ENCODE results near the gene RPL13.

DNA sequence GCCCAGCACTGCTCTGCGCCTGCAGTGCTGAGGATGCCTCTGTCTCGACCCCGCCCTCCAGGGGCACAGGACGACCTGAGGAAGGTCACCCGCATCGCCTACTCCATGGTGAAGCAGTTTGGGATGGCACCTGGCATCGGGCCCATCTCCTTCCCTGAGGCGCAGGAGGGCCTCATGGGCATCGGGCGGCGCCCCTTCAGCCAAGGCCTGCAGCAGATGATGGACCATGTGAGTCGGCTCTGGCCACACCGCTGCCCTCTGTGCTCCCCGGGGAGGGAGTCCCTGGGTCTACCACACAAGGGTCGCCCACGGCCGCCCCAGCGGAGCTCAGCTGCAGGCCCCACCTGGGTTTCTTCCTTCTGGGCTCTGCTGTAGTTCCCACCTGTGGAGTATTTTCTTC, 6.7 kb upstream of the RPL13 start:
- TF ChIP-seq, protein P1, sequence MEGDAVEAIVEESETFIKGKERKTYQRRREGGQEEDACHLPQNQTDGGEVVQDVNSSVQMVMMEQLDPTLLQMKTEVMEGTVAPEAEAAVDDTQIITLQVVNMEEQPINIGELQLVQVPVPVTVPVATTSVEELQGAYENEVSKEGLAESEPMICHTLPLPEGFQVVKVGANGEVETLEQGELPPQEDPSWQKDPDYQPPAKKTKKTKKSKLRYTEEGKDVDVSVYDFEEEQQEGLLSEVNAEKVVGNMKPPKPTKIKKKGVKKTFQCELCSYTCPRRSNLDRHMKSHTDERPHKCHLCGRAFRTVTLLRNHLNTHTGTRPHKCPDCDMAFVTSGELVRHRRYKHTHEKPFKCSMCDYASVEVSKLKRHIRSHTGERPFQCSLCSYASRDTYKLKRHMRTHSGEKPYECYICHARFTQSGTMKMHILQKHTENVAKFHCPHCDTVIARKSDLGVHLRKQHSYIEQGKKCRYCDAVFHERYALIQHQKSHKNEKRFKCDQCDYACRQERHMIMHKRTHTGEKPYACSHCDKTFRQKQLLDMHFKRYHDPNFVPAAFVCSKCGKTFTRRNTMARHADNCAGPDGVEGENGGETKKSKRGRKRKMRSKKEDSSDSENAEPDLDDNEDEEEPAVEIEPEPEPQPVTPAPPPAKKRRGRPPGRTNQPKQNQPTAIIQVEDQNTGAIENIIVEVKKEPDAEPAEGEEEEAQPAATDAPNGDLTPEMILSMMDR (tag by site-specific recombination; IDR thresholded peaks at IDR 0.05), result no peak
- TF ChIP-seq ZNF133 (tag by site-specific recombination; IDR thresholded peaks at IDR 0.05), result no peak
- TF ChIP-seq SP2 (tag by site-specific recombination; IDR thresholded peaks at IDR 0.05), result no peak
- TF ChIP-seq ZNF121 (tag by site-specific recombination; IDR thresholded peaks at IDR 0.05), result no peak
- TF ChIP-seq, protein P2, sequence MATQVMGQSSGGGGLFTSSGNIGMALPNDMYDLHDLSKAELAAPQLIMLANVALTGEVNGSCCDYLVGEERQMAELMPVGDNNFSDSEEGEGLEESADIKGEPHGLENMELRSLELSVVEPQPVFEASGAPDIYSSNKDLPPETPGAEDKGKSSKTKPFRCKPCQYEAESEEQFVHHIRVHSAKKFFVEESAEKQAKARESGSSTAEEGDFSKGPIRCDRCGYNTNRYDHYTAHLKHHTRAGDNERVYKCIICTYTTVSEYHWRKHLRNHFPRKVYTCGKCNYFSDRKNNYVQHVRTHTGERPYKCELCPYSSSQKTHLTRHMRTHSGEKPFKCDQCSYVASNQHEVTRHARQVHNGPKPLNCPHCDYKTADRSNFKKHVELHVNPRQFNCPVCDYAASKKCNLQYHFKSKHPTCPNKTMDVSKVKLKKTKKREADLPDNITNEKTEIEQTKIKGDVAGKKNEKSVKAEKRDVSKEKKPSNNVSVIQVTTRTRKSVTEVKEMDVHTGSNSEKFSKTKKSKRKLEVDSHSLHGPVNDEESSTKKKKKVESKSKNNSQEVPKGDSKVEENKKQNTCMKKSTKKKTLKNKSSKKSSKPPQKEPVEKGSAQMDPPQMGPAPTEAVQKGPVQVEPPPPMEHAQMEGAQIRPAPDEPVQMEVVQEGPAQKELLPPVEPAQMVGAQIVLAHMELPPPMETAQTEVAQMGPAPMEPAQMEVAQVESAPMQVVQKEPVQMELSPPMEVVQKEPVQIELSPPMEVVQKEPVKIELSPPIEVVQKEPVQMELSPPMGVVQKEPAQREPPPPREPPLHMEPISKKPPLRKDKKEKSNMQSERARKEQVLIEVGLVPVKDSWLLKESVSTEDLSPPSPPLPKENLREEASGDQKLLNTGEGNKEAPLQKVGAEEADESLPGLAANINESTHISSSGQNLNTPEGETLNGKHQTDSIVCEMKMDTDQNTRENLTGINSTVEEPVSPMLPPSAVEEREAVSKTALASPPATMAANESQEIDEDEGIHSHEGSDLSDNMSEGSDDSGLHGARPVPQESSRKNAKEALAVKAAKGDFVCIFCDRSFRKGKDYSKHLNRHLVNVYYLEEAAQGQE (tag by site-specific recombination; IDR thresholded peaks at IDR 0.05), result no peak
- no peak for TF ChIP-seq ZNF341 (tag by site-specific recombination; IDR thresholded peaks at IDR 0.05; ENCODE audit: low read depth)
- TF ChIP-seq, protein P3, sequence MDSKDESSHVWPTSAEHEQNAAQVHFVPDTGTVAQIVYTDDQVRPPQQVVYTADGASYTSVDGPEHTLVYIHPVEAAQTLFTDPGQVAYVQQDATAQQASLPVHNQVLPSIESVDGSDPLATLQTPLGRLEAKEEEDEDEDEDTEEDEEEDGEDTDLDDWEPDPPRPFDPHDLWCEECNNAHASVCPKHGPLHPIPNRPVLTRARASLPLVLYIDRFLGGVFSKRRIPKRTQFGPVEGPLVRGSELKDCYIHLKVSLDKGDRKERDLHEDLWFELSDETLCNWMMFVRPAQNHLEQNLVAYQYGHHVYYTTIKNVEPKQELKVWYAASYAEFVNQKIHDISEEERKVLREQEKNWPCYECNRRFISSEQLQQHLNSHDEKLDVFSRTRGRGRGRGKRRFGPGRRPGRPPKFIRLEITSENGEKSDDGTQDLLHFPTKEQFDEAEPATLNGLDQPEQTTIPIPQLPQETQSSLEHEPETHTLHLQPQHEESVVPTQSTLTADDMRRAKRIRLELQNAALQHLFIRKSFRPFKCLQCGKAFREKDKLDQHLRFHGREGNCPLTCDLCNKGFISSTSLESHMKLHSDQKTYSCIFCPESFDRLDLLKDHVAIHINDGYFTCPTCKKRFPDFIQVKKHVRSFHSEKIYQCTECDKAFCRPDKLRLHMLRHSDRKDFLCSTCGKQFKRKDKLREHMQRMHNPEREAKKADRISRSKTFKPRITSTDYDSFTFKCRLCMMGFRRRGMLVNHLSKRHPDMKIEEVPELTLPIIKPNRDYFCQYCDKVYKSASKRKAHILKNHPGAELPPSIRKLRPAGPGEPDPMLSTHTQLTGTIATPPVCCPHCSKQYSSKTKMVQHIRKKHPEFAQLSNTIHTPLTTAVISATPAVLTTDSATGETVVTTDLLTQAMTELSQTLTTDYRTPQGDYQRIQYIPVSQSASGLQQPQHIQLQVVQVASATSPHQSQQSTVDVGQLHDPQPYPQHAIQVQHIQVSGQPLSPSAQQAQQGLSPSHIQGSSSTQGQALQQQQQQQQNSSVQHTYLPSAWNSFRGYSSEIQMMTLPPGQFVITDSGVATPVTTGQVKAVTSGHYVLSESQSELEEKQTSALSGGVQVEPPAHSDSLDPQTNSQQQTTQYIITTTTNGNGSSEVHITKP (tag by site-specific recombination; IDR thresholded peaks at IDR 0.05), result no peak
- TF ChIP-seq ZNF776 (tag by site-specific recombination; IDR thresholded peaks at IDR 0.05; ENCODE audit: borderline replicate concordance), result no peak
- TF ChIP-seq, protein P4, sequence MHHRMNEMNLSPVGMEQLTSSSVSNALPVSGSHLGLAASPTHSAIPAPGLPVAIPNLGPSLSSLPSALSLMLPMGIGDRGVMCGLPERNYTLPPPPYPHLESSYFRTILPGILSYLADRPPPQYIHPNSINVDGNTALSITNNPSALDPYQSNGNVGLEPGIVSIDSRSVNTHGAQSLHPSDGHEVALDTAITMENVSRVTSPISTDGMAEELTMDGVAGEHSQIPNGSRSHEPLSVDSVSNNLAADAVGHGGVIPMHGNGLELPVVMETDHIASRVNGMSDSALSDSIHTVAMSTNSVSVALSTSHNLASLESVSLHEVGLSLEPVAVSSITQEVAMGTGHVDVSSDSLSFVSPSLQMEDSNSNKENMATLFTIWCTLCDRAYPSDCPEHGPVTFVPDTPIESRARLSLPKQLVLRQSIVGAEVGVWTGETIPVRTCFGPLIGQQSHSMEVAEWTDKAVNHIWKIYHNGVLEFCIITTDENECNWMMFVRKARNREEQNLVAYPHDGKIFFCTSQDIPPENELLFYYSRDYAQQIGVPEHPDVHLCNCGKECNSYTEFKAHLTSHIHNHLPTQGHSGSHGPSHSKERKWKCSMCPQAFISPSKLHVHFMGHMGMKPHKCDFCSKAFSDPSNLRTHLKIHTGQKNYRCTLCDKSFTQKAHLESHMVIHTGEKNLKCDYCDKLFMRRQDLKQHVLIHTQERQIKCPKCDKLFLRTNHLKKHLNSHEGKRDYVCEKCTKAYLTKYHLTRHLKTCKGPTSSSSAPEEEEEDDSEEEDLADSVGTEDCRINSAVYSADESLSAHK (tag by site-specific recombination; IDR thresholded peaks at IDR 0.05), result no peak
- no peak for TF ChIP-seq ZNF626 (tag by site-specific recombination; IDR thresholded peaks at IDR 0.05)
